Skeletal muscle satellite cell (primary cell): Measurements from ENCODE around the gene BLM. TPM values are rescaled to one million over a fixed set of nuclear protein-coding genes. Genes with fewer than 3 reads are reported as not detected.
"Not testable (repeated sequence)": the region's sequence is repeated elsewhere in the genome, so short reads cannot be mapped to it uniquely, and the experiment has no call there.

Experiments
- H3K27me3 ChIP-seq: 2 replicates; pipeline ENCODE4 v1.7.0; 2013; ENCODE audit warnings: low read length; ENCODE audit not compliant: control insufficient read depth, insufficient read depth
- H3K36me3 ChIP-seq: 2 replicates; pipeline ENCODE4 v1.7.0; 2013; ENCODE audit warnings: mild to moderate bottlenecking, control low read depth, low read length; ENCODE audit not compliant: insufficient read depth
- H3K4me1 ChIP-seq: 2 replicates; pipeline ENCODE4 v1.7.0; 2013; ENCODE audit warnings: low read length; ENCODE audit not compliant: control insufficient read depth, insufficient read depth
- H3K4me2 ChIP-seq: 2 replicates; pipeline ENCODE4 v1.7.0; 2013; ENCODE audit warnings: mild to moderate bottlenecking, low read length
- H3K4me3 ChIP-seq: 2 replicates; pipeline ENCODE4 v1.7.0; 2013; ENCODE audit warnings: low read length
- H3K9ac ChIP-seq: 2 replicates; pipeline ENCODE4 v1.7.0; 2013; ENCODE audit warnings: mild to moderate bottlenecking, low read depth, low read length, moderate library complexity
- H3K9me3 ChIP-seq: replicated peaks from 2 replicates; pipeline ENCODE4 v1.7.0; 2013; ENCODE audit warnings: mild to moderate bottlenecking, control low read depth, low read length
- total RNA-seq: library from RNA; depleted of rRNA; stranded (reverse); fragments of >200 nt; gene quantifications from 2 replicates; pipeline ENCODE4 v1.2.3, GENCODE V29; 2012; rRNA removed

Gene BLM
- total RNA-seq = 5.5 and 7.1 TPM in 2 replicates

DNA sequence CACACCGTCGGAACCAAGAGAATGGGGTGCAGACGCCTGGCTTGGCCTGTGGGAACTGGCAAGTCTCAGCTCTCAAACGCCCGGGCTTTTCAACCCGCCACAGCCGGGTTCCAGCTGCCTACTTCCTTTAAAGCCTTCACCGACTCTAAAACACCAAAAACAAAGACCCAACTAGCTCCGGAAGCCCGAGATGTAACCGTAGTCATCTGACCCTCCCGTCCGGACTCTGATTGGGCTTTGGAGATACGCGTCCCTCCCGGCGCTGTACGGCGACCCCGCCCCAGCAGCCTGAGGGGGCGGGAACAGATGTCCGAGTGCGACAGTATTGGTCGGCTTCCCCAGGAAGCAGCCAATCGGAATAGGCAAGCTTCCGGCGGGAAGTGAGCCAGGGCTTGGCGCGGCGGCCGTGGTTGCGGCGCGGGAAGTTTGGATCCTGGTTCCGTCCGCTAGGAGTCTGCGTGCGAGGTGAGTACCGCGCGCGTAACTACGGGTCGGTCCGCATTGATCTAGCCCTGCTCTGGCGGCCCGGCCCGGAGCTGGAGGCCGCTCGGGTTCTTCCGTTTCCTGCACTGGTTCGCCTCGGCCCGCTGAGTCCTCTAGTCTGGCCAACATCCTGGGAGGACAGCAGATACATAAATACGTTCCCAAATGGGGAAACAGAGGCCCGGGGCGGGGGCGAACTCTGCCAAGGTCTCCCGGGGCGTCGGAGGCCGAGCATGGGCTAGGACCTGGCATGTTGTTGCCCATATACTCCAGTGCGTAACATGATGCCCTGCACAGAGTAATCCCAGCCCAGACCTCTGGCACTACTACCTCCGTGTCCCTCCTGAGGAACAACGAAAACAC is at the start of gene BLM:
BLM (plus strand) TSS at position 371 of the 846 bp plus-strand sequence. CDS start 30,047 bp downstream, outside the sequence.
- peak within 1 kb of the TSS; percentile 85 for H3K9ac ChIP-seq
- H3K27me3 ChIP-seq = no peaks in the 10 kb centered on the region
- H3K9me3 ChIP-seq = no peaks in the 10 kb centered on the region
- peaks cover 7% of the 10 kb centered on the region for H3K4me1 ChIP-seq
- peak within 1 kb of the TSS; percentile 79 for H3K4me3 ChIP-seq
- no peaks in the 10 kb centered on the region for H3K36me3 ChIP-seq
- H3K4me2 ChIP-seq = peak within 1 kb of the TSS; percentile 96

DNA sequence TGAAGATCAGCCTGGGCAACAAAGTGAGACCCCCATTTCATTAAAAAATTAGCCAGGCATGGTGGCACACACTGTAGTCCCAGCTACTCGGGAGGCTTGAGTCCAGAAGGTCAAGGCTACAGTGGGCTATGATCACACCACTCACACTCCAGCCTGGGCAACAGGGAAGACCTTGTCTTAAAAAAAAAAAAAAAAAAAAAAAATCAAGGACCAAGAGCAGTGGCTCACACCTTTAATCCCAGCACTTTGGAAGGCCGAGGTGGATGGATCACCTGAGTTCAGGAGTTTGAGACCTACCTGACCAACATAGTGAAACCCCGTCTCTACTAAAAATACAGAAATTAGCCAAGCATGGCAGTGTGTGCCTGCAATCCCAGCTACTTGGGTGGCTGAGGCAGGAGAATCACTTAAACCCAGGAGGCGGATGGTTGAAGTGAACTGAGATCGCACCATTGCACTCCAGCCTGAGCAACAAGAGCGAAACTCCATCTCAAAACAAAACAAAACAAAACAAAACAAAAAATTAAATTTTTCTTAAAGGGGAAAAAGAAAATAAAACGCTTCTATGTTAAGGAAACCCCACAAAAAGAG is 49.3 kb upstream of the BLM start:
- not testable (repeated sequence) for H3K27me3 ChIP-seq, H3K9me3 ChIP-seq, H3K36me3 ChIP-seq, H3K9ac ChIP-seq, H3K4me3 ChIP-seq
- Histone ChIP-seq H3K4me1 (peaks cover 28% of the 10 kb centered on the region), H3K4me2 (peak overlapping the region; percentile 26)

DNA sequence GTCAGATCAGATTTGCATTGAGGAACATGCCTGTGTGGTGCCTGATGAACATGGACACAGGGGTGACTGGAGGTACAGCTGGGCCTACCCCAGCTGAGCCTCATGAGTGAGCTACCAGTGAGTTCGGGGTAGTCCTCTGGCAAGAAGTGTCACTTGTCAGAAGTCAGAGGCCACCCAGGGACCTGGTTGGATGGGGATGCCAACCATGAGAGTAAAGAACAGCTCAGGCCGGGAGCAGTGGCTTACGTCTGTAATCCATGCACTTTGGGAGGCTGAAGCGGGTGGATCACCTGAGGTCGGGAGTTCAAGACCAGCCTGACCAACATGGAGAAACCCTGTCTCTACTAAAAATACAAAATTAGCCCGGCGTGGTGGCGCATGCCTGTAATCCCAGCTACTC is 46.5 kb upstream of the BLM start:
- H3K4me1 ChIP-seq = peaks cover 23% of the 10 kb centered on the region
- not testable (repeated sequence) for H3K36me3 ChIP-seq, H3K9me3 ChIP-seq, H3K4me2 ChIP-seq, H3K9ac ChIP-seq, H3K27me3 ChIP-seq, H3K4me3 ChIP-seq

DNA sequence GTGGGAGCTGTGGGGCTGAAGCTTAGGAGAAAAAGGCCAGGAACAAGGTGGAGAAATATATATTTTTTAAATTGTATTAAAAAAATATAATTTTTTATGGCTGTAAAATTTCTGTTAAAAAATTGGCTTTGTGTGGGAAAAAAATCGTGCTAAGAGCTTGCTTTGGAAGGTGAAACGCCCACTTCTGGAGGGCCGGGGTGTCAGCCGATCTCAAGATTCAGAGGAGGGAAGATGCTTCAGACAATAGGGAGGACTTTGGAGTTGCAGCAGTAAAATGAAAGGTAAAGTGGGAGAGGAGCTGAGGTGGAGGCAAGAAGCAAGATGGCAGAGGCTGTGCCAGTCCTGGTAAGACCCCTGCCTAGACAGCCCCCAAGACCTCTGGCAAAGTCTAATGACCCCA is 45.9 kb upstream of the BLM start:
- no peak overlapping the region for H3K4me3 ChIP-seq
- no peak overlapping the region for H3K9ac ChIP-seq
- no peaks in the 10 kb centered on the region for H3K36me3 ChIP-seq
- peaks cover 21% of the 10 kb centered on the region for H3K4me1 ChIP-seq
- H3K27me3 ChIP-seq = no peaks in the 10 kb centered on the region
- no peaks in the 10 kb centered on the region for H3K9me3 ChIP-seq
- no peak overlapping the region for H3K4me2 ChIP-seq

DNA sequence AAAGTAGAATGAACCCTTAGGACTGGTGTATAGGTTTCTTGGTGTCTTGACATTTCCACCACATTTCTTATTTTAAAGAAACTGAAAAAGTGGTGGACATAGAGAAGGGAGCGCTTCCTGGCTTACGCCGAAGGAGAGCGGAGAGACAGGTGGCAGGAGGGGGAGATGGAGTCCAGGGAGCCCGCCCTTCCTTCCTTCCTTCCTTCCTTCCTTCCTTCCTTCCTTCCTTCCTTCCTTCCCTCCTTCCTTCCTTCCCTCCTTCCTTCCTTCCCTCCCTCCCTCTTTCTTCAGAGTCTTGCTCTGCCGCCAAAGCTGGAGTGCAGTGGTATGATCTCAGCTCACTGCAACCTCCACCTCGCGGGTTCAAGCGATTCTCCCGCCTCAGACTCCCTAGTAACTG is 43.8 kb upstream of the BLM start:
- H3K4me2 ChIP-seq = not testable (repeated sequence)

DNA sequence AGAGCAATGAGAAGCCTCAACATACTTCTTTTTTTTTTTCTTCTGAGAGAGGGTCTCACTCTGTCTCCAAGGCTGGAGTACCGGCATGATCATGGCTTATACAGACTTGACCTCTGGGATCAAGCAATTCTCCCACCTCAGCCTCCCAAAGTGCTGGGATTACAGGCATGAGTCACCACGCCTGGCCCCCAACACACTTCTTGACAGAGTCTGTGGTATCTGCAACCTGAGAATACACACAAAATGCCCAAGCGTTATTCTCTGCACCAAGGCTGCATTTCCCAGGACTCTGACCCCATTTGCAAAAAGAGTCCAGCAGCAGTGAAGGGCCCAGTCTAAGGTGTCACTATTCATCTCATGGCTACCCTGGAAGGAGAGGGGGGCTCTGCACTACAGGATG is 42.7 kb upstream of the BLM start:
- Histone ChIP-seq H3K4me1 (peaks cover 3% of the 10 kb centered on the region), H3K9ac (no peak overlapping the region), H3K36me3 (no peaks in the 10 kb centered on the region), H3K4me3 (no peak overlapping the region), H3K4me2 (no peak overlapping the region), H3K27me3 (no peaks in the 10 kb centered on the region), H3K9me3 (no peaks in the 10 kb centered on the region)

More for the DNA sequence above, 43.8 kb upstream of the BLM start:
- H3K27me3 ChIP-seq, H3K9me3 ChIP-seq, H3K36me3 ChIP-seq, H3K4me1 ChIP-seq, H3K4me3 ChIP-seq, H3K9ac ChIP-seq: not testable (repeated sequence)

DNA sequence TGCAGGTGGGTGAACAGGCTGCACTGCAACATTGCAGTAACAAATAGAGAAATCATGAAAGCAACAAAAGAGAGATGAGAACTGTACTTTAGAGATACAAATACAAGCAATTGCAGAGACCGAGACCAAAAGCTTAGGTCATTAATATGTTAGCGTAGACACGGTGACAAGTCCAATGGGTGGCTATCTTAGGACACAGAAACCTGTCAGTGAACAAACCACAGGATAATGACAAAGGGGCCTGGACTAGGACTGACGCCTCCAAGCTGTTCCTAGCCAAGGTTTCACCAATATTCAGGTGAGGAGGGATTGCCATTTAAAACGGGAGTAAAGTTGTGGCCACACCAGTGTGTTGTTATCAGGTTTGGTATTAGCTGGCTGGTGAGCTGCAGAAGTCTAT is 41.7 kb upstream of the BLM start:
- Histone ChIP-seq H3K9me3 (no peaks in the 10 kb centered on the region), H3K36me3 (no peaks in the 10 kb centered on the region), H3K9ac (no peak overlapping the region), H3K27me3 (no peaks in the 10 kb centered on the region), H3K4me3 (no peak overlapping the region), H3K4me1 (peaks cover 11% of the 10 kb centered on the region), H3K4me2 (no peak overlapping the region)

DNA sequence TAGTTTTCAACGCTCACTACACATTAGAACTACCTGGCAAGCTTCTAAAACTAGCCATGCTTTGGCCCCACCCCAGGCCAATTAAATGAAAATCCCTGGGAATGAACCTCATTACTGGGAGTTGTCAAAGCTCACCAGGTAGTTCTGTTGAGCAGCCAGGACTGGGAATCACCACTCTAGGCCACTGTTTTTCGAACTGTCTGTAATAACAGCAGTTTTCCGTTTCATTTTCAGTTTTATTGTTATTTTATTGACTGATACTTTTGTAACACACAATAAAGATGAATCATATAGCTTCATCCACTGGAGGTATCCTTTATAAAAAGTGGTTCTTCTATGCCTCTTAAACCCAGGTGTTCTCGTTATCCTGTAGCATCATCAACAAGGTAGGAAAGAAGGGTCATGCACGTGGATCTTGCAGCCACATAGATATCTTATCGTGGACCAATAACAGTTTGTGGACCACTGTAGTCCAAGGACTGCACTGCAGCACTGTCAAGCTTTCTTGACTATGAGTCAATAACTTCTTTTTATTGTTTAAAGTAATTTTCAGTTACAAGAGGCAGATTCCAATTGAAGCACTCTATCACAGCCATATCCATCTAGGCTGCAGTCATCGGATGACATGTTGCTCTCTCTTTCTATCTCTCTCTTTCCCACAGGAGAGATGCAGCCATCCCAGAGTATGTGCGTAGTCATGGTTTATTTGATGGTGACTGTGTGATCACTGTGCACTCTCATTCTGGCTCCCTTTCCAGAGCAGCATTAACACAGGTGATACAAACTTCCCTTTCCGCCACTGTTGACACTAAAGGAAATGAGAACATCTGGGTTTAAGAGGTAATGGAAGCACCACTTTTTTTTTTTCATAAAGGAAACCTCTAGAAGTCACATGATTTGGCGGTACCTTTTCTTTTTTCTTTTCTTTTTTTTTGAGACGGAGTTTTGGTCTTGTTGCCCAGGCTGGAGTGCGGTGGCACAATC is 39.0 kb upstream of the BLM start:
- no peaks in the 10 kb centered on the region for H3K9me3 ChIP-seq
- H3K9ac ChIP-seq = no peak overlapping the region
- H3K27me3 ChIP-seq = no peaks in the 10 kb centered on the region
- H3K4me1 ChIP-seq = peaks cover 25% of the 10 kb centered on the region
- no peak overlapping the region for H3K4me3 ChIP-seq
- H3K4me2 ChIP-seq = no peak overlapping the region
- no peaks in the 10 kb centered on the region for H3K36me3 ChIP-seq

DNA sequence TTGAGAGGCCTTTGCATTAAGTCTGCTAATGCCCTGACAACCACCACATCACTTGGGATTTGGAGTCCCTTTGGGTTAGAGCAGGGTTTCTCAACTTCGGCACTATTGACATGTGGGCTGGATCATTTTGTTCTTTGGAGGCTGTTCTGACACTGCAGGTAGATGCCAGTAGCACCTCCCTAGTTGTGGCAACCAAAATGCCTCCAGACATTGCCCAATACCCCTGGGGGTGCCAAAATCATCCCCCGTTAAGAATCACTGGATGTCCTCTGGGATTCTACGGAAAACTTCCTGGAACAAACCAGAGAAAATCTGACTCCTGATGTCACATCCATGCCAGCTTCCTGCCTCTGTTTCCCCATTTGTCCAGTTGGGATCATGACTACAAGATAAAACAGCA is 37.2 kb upstream of the BLM start:
- H3K36me3 ChIP-seq = no peaks in the 10 kb centered on the region
- no peaks in the 10 kb centered on the region for H3K9me3 ChIP-seq
- peak overlapping the region; percentile 19 for H3K4me3 ChIP-seq
- peak overlapping the region; percentile 60 for H3K4me2 ChIP-seq
- H3K4me1 ChIP-seq = peaks cover 25% of the 10 kb centered on the region
- H3K9ac ChIP-seq = peak overlapping the region; percentile 36
- no peaks in the 10 kb centered on the region for H3K27me3 ChIP-seq

DNA sequence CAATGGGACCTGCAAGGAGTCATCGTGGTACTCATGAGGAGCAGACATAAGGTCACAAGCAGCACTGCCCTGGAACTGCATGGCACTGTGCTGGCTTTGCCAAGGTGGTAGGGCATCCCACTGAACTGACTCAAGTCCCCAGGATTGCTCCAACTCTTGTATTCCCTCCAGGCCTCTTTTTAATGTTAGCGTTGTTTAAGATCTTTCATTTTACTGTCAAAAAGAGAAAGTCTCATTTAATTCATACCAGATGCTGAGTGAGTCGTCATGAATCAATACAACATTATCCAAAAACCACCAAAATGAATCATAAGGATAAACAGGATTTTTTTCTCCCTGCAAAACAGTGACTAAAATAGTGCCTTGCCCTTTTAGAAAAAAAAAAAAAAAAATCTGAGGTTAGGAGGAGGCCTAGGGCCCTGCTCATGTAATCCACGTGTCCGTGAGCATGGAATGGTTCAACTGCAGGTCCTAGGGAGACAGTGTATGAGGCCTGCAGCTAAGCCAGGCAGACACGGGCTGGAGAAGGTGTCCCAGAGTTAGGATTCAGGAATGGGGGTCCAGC is 36.7 kb upstream of the BLM start:
- Histone ChIP-seq H3K9ac (peak overlapping the region; percentile 36), H3K9me3 (no peaks in the 10 kb centered on the region), H3K4me1 (peaks cover 25% of the 10 kb centered on the region), H3K4me2 (peak overlapping the region; percentile 60), H3K36me3 (no peaks in the 10 kb centered on the region), H3K27me3 (no peaks in the 10 kb centered on the region), H3K4me3 (peak overlapping the region; percentile 19)

DNA sequence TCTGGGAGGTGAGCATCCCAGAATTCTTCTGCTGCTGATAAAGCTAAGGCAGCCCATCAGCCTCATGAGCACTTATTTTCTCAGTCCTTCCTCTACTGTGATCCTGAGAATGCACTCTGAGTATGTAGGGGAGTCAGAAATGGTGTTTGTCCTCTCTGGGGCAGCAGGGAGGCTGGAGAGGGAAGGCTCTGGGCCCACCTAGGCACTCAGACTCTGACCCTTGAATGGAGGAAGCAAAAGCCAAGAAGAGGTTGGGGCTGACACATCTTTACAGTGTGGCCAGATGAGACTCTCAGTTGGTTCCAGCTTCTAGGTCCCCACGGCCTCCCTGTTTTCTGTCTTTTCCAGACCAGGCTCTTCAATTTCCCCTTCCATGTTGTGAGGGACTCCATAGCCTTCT is 36.1 kb upstream of the BLM start:
- Histone ChIP-seq H3K4me3 (no peak overlapping the region), H3K9me3 (no peaks in the 10 kb centered on the region), H3K9ac (no peak overlapping the region), H3K4me1 (peaks cover 25% of the 10 kb centered on the region), H3K36me3 (no peaks in the 10 kb centered on the region), H3K27me3 (no peaks in the 10 kb centered on the region), H3K4me2 (no peak overlapping the region)
